Thoracic aorta (tissue), 2 donors: Measurements from ENCODE around the gene CNTNAP2. TPM values are rescaled to one million over a fixed set of nuclear protein-coding genes. Genes with fewer than 3 reads are reported as not detected.

Experiments
- ATAC-seq: fragments of 150-250 bp; one replicate; pipeline ENCODE4 v1.8.0; 2017; ENCODE audit warnings: low read depth; ENCODE audit not compliant: insufficient number of reproducible peaks, low FRiP score
- DNase-seq: peaks from one replicate; pipeline ENCODE4 v3.0.0-alpha.2; 2020; ENCODE audit warnings: low spot score
- H3K27ac ChIP-seq, 2 donors: fragments of 200-600 bp; sonication (generic); 1 replicate in 1 of 2; 2 replicates in 1 of 2; pipeline ENCODE4 v1.5.1; 2016; ENCODE audit warnings: mild to moderate bottlenecking in 2 of 2, moderate library complexity in 2 of 2
- H3K27me3 ChIP-seq: fragments of 200-600 bp; sonication (generic); replicated peaks from 2 replicates; pipeline ENCODE4 v1.6.0; 2016; ENCODE audit warnings: mild to moderate bottlenecking; ENCODE audit not compliant: insufficient read depth
- H3K36me3 ChIP-seq: fragments of 200-600 bp; sonication (generic); one replicate; pipeline ENCODE4 v1.5.1; 2016
- H3K4me1 ChIP-seq, 2 donors: fragments of 200-600 bp; sonication (generic); 1 replicate in 1 of 2; 2 replicates in 1 of 2; pipeline versions ENCODE4 v1.5.1 to v1.6.0; 2016; ENCODE audit warnings: low read depth in 2 of 2, mild to moderate bottlenecking in 1 of 2; ENCODE audit not compliant: control insufficient read depth in 1 of 2
- H3K4me3 ChIP-seq: fragments of 200-600 bp; sonication (generic); 2 replicates; pipeline ENCODE4 v1.5.1; 2016; ENCODE audit warnings: mild to moderate bottlenecking
- H3K9me3 ChIP-seq: fragments of 200-600 bp; sonication (generic); 2 replicates; pipeline ENCODE4 v1.5.1; 2016
- total RNA-seq, 2 donors: library from RNA; depleted of rRNA; stranded (reverse); fragments of >200 nt; gene quantifications; one replicate each; pipeline versions ENCODE4 v1.1.0 to v1.2.3, GENCODE V29; 2016
- TF ChIP-seq, protein P1 (sequence below): fragments of 200-600 bp; sonication (generic); IDR thresholded peaks from one replicate; pipeline ENCODE4 v1.5.1; 2019; ENCODE audit warnings: antibody characterized with exemption

CNTNAP2 gene
- total RNA-seq, 2 donors from 2014 or later = not detected

DNA sequence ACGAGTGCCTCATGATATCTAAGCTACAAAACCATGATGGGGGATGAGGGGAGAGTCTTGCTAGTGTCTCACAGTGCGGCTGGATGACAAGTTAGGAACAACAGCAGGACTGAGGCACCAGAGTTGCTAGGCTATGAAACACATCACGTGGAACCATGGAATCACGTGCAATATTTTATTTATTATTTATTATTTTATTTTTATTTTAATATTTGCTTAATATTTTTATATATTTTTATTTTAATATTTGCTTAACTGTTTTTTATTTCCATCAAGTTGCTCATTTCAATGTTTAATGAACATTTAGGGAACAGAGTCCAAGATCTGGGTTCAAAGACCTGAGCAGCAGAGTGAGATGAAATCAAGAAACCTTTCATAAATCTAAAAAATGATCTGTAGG is 614.6 kb downstream of the CNTNAP2 start:
- Histone ChIP-seq H3K4me1 (no peaks in the 10 kb centered on the region), H3K9me3 (no peaks in the 10 kb centered on the region), H3K27ac (no peak overlapping the region), H3K36me3 (no peaks in the 10 kb centered on the region), H3K27me3 (no peaks in the 10 kb centered on the region), H3K4me3 (no peak overlapping the region)
- no peak for ATAC-seq
- TF ChIP-seq, protein P1, sequence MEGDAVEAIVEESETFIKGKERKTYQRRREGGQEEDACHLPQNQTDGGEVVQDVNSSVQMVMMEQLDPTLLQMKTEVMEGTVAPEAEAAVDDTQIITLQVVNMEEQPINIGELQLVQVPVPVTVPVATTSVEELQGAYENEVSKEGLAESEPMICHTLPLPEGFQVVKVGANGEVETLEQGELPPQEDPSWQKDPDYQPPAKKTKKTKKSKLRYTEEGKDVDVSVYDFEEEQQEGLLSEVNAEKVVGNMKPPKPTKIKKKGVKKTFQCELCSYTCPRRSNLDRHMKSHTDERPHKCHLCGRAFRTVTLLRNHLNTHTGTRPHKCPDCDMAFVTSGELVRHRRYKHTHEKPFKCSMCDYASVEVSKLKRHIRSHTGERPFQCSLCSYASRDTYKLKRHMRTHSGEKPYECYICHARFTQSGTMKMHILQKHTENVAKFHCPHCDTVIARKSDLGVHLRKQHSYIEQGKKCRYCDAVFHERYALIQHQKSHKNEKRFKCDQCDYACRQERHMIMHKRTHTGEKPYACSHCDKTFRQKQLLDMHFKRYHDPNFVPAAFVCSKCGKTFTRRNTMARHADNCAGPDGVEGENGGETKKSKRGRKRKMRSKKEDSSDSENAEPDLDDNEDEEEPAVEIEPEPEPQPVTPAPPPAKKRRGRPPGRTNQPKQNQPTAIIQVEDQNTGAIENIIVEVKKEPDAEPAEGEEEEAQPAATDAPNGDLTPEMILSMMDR = no peak
- DNase-seq = no peak

DNA sequence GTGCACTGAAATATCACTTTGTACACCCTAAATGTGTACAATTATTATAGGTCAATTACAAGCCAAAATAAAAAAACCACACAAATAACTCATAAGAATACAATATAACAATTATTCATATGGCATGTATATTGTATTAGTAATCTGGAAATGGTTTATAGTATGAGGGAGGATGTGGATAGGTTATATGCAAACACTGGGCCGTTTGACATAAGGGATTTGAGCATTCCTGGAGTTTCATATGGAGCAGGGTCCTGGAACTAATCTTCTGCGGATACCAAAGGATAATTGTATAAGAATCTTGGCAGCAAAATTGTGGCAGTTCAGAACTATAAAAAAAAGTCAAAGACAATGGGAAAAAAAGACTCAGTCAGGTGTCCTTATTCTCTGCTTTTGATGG is 619.4 kb downstream of the CNTNAP2 start:
- H3K9me3 ChIP-seq = peaks cover 2% of the 10 kb centered on the region
- no peak for ATAC-seq
- no peaks in the 10 kb centered on the region for H3K4me1 ChIP-seq
- no peak overlapping the region for H3K27ac ChIP-seq
- TF ChIP-seq, protein P1 = no peak
- H3K4me3 ChIP-seq = no peak overlapping the region
- no peak for DNase-seq
- H3K36me3 ChIP-seq = no peaks in the 10 kb centered on the region
- no peaks in the 10 kb centered on the region for H3K27me3 ChIP-seq

DNA sequence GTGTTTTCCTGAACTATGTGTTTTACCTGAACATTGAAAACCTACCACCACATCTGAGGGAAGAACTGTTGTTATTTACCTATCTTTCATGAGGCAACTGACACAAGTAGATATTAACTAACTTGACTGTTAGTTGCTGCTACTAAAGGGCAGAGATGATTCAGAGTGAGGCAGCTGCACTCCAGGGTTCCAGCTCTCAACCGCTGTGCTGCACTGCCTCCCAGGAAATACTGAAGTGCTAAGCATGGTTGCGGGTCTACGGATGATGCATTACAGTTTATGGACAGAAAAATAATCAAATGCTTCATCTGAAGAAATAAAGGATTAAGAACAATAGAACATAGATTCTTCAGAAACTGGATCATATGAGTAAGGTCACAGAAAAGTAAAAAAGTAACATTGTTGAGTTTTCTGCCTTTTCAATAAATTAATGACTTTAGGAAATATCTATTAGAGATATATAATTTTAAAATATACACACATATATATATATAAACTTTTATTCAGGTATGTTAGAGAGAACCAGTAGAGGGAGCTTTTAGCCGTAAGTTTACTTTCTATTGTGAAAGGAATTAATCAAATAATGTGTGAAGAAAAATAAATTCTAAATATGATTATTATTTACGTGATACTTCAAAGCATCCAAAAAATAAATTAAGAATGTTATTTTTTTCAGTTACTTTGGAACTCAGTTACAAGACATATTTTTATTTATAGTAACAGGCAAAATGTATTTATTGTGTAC is 620.0 kb downstream of the CNTNAP2 start:
- H3K27me3 ChIP-seq = no peaks in the 10 kb centered on the region
- H3K27ac ChIP-seq = no peak overlapping the region
- no peaks in the 10 kb centered on the region for H3K36me3 ChIP-seq
- ATAC-seq (no peak), DNase-seq (no peak)
- H3K4me1 ChIP-seq = no peaks in the 10 kb centered on the region
- no peak overlapping the region for H3K4me3 ChIP-seq
- TF ChIP-seq, protein P1 = no peak
- peaks cover 5% of the 10 kb centered on the region for H3K9me3 ChIP-seq

DNA sequence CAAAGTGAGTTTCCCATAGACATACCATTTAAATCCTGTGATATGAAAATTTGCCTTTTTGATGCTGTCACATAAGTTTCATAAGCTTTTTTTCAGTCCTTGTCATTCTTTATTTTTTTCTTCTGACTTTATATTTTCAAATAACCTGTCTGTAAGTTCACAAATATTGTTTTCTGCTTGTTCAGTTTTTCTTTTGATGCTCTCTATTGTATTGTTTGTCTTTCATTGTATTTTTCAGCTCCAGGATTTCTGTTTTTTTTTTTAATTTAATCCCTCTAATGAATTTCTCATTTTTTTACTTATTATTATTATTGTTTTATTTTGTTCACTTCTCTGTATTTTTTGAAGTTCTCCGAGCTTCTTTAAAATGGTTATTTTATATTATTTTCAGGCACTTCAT is 623.4 kb downstream of the CNTNAP2 start:
- no peak for ATAC-seq

DNA sequence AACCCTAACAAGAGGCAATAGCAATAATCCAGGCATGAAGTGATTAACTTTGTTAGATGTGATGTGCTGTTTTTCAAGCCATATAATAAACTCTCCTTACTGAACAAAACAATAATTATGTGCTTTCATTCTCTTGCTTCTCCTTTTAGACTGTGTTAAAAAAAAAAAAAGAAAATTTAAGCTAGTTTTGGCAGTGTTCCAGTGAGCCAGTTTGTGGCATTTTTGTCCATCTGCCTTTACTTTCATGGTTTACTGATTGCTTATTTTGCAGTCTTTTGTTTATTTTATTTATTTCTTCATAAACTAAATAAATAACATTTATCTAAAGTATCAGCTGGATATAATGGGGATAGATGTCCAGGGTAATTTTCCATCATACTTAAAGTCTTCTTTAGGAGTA is 625.3 kb downstream of the CNTNAP2 start:
- Histone ChIP-seq H3K27ac (no peak overlapping the region), H3K4me3 (no peak overlapping the region), H3K36me3 (no peaks in the 10 kb centered on the region), H3K9me3 (peaks cover 5% of the 10 kb centered on the region), H3K4me1 (no peaks in the 10 kb centered on the region), H3K27me3 (no peaks in the 10 kb centered on the region)
- DNase-seq (no peak), ATAC-seq (no peak)
- TF ChIP-seq, protein P1 = no peak

More for the DNA sequence above, 623.4 kb downstream of the CNTNAP2 start:
- Histone ChIP-seq H3K4me3 (no peak overlapping the region), H3K36me3 (no peaks in the 10 kb centered on the region), H3K27me3 (no peaks in the 10 kb centered on the region), H3K9me3 (peaks cover 5% of the 10 kb centered on the region), H3K27ac (no peak overlapping the region), H3K4me1 (no peaks in the 10 kb centered on the region)
- TF ChIP-seq, protein P1 = no peak
- DNase-seq = no peak
